ENCODE measurements around the gene GSTT4.
"Not testable (repeated sequence)": the region's sequence is repeated elsewhere in the genome, so short reads cannot be mapped to it uniquely, and the experiment has no call there.

DNA sequence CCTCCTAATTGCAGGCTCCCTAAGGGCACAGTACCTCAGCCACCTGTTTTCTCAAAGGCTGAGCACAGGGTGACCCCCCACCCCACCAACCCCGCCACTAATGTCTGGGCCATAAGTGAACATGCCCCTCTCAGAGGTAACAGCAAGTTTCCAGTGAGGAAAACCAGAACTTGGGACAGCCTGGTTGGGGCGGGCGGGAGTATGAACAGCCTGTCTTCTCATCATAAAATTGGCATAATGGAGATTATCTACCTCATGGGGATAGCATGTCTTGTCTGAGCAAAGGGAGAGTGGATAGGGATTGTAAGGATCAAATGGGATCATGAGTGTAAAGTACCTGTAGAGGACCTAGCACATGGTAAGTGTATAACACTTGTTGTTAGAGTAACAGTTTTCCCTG is 33.3 kb downstream of the GSTT4 start:
- not testable (repeated sequence) for TF ChIP-seq POLR2A (IDR thresholded peaks at IDR 0.05; ENCODE audit: low read depth, low read length); POLR2AphosphoS5 (IDR thresholded peaks at IDR 0.05; ENCODE audit: low read depth, low read length); TAF1 (IDR thresholded peaks at IDR 0.05; ENCODE audit: borderline replicate concordance, low read depth, low read length)
